Gastrocnemius medialis (tissue), 4 donors: ENCODE measurements around the gene PRICKLE4.

Source experiments
- POLR2A ChIP-seq, 2 donors: fragments of 450-650 bp; IDR thresholded peaks; one replicate each; pipeline ENCODE4 v1.6.1; 2017; ENCODE audit warnings: antibody characterized with exemption in 2 of 2, mild to moderate bottlenecking in 2 of 2, moderate library complexity in 2 of 2
- TF ChIP-seq, protein P1 (sequence below), 5 experiments: fragments of 450-650 bp in 3 of 5; fragments of 200-600 bp in 2 of 5; sonication (generic) in 2 of 5; IDR thresholded peaks in 4 of 5; conservative IDR thresholded peaks in 1 of 5; 1 replicate in 4 of 5; 2 replicates in 1 of 5; pipeline ENCODE4 v1.5.1; 2016 to 2019; ENCODE audit warnings: antibody characterized with exemption in 5 of 5, mild to moderate bottlenecking in 3 of 5, moderate library complexity in 3 of 5

DNA sequence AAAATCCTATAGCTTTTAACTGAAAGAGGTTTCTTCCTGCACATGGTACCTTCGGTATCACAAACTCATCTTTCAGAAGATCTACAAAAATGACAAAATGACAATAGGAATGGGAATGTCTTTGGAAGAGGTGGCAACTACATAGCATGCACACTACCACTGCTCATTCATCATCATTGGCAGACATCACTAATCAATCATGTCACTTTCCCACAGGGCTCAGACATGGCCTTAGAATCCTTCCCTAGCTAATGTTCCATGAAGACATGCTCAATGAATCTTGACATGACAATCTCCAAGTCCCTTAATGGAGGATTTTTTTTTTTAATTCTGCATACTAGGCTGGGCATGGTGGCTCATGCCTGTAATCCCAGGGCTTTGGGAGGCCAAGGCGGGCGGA, 30.2 kb upstream of the PRICKLE4 start:
- TF ChIP-seq, protein P1, sequence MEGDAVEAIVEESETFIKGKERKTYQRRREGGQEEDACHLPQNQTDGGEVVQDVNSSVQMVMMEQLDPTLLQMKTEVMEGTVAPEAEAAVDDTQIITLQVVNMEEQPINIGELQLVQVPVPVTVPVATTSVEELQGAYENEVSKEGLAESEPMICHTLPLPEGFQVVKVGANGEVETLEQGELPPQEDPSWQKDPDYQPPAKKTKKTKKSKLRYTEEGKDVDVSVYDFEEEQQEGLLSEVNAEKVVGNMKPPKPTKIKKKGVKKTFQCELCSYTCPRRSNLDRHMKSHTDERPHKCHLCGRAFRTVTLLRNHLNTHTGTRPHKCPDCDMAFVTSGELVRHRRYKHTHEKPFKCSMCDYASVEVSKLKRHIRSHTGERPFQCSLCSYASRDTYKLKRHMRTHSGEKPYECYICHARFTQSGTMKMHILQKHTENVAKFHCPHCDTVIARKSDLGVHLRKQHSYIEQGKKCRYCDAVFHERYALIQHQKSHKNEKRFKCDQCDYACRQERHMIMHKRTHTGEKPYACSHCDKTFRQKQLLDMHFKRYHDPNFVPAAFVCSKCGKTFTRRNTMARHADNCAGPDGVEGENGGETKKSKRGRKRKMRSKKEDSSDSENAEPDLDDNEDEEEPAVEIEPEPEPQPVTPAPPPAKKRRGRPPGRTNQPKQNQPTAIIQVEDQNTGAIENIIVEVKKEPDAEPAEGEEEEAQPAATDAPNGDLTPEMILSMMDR (IDR thresholded peaks at IDR 0.05 in 4 of 5, conservative IDR thresholded peaks at IDR 0.05 in 1 of 5) = no peak
- TF ChIP-seq POLR2A (IDR thresholded peaks at IDR 0.05) = no peak
